ENCODE results near the gene PDE3B.

The PDE3B gene

GRCh38 chr11:14803846-14804245 is 160.2 kb downstream of the PDE3B start:
- no peak for TF ChIP-seq CTCF (IDR thresholded peaks at IDR 0.05; ENCODE audit: extremely low read depth, missing control alignments)
- DNase-seq (ENCODE audit: low spot score), result no peak

DNA sequence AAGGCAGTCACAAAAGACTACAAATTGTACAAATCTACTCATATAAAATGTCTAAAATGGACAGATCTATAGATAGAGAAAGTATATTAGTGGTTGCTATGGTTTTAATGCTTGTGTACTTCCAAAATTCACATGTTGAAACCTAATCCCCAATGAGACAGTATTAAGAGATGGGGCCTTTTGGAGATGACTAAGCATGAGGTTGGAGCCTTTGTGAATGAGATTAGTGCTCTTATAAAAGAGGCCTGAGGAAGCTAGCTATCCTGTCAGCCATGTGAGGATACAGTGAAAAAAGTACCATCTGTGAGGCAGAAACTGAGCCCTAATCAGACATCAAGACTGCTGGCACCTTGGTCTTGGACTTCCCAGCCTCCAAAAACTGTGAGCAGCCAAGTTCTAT is 165.9 kb downstream of the PDE3B start:
- no peak for DNase-seq (ENCODE audit: low spot score)
- TF ChIP-seq CTCF (IDR thresholded peaks at IDR 0.05; ENCODE audit: extremely low read depth, missing control alignments), result no peak

DNA sequence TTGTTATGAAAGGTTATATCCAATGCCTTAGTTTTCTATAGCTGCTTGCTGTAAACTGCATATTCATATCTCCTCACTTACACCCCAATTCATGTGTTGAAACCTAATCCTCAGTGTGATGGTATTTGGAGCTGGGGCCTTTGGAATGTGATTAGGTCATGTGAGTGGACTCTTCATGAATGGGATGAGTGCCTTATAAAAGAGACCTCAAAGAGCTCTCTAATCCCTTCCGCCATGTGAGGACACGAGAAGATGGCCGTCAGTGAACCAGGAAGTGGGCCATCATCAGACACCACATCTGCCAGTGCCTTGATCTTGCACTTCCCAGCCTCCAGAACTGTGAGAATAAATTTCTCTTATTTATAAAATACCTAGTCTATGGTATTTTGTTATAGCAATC is 169.2 kb downstream of the PDE3B start:
- no peak for DNase-seq (ENCODE audit: low spot score)
- no peak for TF ChIP-seq CTCF (IDR thresholded peaks at IDR 0.05; ENCODE audit: extremely low read depth, missing control alignments)

DNA sequence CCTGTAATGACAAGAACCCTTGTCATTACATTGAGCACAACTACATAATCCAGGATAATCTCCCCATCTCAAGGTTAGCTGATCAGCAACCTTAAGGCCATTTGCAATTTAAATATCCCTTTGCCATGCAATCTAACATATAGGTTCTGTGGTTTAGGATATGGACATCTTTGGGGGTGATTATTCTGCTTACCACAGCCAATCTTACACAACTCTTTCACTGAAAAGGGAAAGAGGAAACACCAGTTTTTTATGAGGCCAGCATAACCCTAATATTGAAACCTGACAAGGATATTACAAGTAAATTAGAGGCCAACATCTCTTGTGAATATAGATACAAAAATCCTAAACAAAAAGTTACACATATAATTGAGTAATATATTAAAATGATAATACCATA is 169.9 kb downstream of the PDE3B start:
- DNase-seq (ENCODE audit: low spot score), result no peak
- no peak for TF ChIP-seq CTCF (IDR thresholded peaks at IDR 0.05; ENCODE audit: extremely low read depth, missing control alignments)

GRCh38 chr11:14818779-14819178 is 175.2 kb downstream of the PDE3B start:
- TF ChIP-seq CTCF (IDR thresholded peaks at IDR 0.05; ENCODE audit: extremely low read depth, missing control alignments), result no peak
- DNase-seq (ENCODE audit: low spot score), result no peak

GRCh38 chr11:14819596-14819995 is 176.0 kb downstream of the PDE3B start:
- no peak for TF ChIP-seq CTCF (IDR thresholded peaks at IDR 0.05; ENCODE audit: extremely low read depth, missing control alignments)
- no peak for DNase-seq (ENCODE audit: low spot score)

- TF ChIP-seq CTCF (IDR thresholded peaks at IDR 0.05; ENCODE audit: extremely low read depth, missing control alignments), result no peak
- no peak for DNase-seq (ENCODE audit: low spot score)
Observed at GRCh38 chr11:14821031-14821430, 177.4 kb downstream of the PDE3B start.
